C4-2B (cell line): ENCODE results near the gene TSPAN9.

ENCODE experiments used
- CTCF ChIP-seq: fragments of 450-650 bp; conservative IDR thresholded peaks from 2 replicates; pipeline ENCODE4 v1.5.1; 2017; ENCODE audit warnings: mild to moderate bottlenecking
- ZFX ChIP-seq: fragments of 450-650 bp; IDR thresholded peaks from 2 replicates; pipeline ENCODE4 v1.6.1; 2017

GRCh38 chr12:3293446-3294161 lies 216.4 kb downstream of the TSPAN9 start:
- TF ChIP-seq CTCF (no peak), ZFX (no peak)
